Measurements from ENCODE around the gene SLAMF7.

DNA sequence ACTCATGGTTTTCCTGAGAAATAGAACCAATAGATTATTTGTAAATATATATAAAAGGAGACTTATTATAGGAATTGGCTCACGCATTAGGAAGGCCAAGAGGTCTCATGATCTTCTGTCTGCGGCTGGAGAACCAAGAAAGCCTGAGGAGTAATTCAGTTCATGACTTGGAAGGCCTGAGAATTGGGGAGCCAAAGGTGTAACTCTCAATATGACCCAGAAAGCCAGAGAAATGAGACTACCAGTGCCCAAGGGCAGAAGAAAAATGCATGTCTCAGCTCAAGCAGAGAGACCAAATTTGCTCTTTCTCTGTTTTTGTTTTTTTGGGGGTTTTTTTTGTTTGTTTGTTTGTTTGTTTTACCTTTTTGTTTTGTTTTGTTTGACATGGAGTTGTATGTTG lies 19.5 kb downstream of the SLAMF7 start:
- TF ChIP-seq, protein P1, sequence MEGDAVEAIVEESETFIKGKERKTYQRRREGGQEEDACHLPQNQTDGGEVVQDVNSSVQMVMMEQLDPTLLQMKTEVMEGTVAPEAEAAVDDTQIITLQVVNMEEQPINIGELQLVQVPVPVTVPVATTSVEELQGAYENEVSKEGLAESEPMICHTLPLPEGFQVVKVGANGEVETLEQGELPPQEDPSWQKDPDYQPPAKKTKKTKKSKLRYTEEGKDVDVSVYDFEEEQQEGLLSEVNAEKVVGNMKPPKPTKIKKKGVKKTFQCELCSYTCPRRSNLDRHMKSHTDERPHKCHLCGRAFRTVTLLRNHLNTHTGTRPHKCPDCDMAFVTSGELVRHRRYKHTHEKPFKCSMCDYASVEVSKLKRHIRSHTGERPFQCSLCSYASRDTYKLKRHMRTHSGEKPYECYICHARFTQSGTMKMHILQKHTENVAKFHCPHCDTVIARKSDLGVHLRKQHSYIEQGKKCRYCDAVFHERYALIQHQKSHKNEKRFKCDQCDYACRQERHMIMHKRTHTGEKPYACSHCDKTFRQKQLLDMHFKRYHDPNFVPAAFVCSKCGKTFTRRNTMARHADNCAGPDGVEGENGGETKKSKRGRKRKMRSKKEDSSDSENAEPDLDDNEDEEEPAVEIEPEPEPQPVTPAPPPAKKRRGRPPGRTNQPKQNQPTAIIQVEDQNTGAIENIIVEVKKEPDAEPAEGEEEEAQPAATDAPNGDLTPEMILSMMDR (IDR thresholded peaks at IDR 0.05 in 2 of 3, conservative IDR thresholded peaks at IDR 0.05 in 1 of 3; ENCODE audit: control insufficient read depth in 2 of 3, extremely low read depth in 1 of 3, insufficient read depth in 1 of 3, low read depth in 3 of 3, low read length in 3 of 3) = no peak
- TF ChIP-seq GABPA (IDR thresholded peaks at IDR 0.05; ENCODE audit: low read depth) (no peak), SPI1 (IDR thresholded peaks at IDR 0.05; ENCODE audit: borderline replicate concordance, insufficient read depth, low read depth, low read length) (no peak), CEBPZ (IDR thresholded peaks at IDR 0.05; ENCODE audit: low read depth, low read length) (no peak), SUZ12 (IDR thresholded peaks at IDR 0.05; ENCODE audit: unreplicated experiment) (no peak)
- TF ChIP-seq, protein P2, sequence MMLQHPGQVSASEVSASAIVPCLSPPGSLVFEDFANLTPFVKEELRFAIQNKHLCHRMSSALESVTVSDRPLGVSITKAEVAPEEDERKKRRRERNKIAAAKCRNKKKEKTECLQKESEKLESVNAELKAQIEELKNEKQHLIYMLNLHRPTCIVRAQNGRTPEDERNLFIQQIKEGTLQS (IDR thresholded peaks at IDR 0.05; ENCODE audit: borderline replicate concordance, extremely low read depth, low read depth, low read length) = no peak

All from GM12878 (cell line).